Measurements from ENCODE around the gene USE1. TPM values are rescaled to one million over a fixed set of nuclear protein-coding genes. Genes with fewer than 3 reads are reported as not detected.

The USE1 gene
- total RNA-seq, 4 donors from 2014 or later, result 11.3 to 24.0 (median 17.9) TPM

GRCh38 chr19:17248011-17248776 lies 33.0 kb downstream of the USE1 start:
- H3K4me3 ChIP-seq, result no peak overlapping the region
- no peak for ATAC-seq
- no peaks in the 10 kb centered on the region for H3K27me3 ChIP-seq
- H3K27ac ChIP-seq, result no peak overlapping the region
- no peak for TF ChIP-seq POLR2AphosphoS5 (IDR thresholded peaks at IDR 0.05)
- no peak for TF ChIP-seq EP300 (IDR thresholded peaks at IDR 0.05)
- TF ChIP-seq POLR2A (IDR thresholded peaks at IDR 0.05), result no peak
- no peak for TF ChIP-seq CTCF (IDR thresholded peaks at IDR 0.05)
- no peaks in the 10 kb centered on the region for H3K36me3 ChIP-seq
- H3K9me3 ChIP-seq, result no peaks in the 10 kb centered on the region
- H3K4me1 ChIP-seq, result peaks cover 0 to 40% (median 10%) of the 10 kb centered on the region in 3 donors
- WGBS, 2 donors (ENCODE audit: low coverage in 1 of 2), result no CpG with 5 or more reads among the region's 21 CpGs

- ATAC-seq, result no peak
- H3K27me3 ChIP-seq, result no peaks in the 10 kb centered on the region
- no peak for TF ChIP-seq EP300 (IDR thresholded peaks at IDR 0.05)
- no peak for TF ChIP-seq CTCF (IDR thresholded peaks at IDR 0.05)
- TF ChIP-seq POLR2AphosphoS5 (IDR thresholded peaks at IDR 0.05), result no peak
- no peak for TF ChIP-seq POLR2A (IDR thresholded peaks at IDR 0.05)
- 100% methylated on average over 3 of the region's 15 CpGs; no CpG with 5 or more reads in 1 of the 2 donors for WGBS, 2 donors (ENCODE audit: low coverage in 1 of 2)
- H3K9me3 ChIP-seq, result no peaks in the 10 kb centered on the region
- peaks cover 0 to 25% (median 6%) of the 10 kb centered on the region in 3 donors for H3K4me1 ChIP-seq
- H3K4me3 ChIP-seq, result no peak overlapping the region
- no peaks in the 10 kb centered on the region for H3K36me3 ChIP-seq
- no peak overlapping the region for H3K27ac ChIP-seq
Measured at GRCh38 chr19:17249887-17250548, 34.9 kb downstream of the USE1 start.

- Histone ChIP-seq H3K36me3 (peaks cover 0 to 3% of the 10 kb centered on the region in 2 donors), H3K27ac (no peak overlapping the region), H3K9me3 (peaks cover 0 to 7% (median 0%) of the 10 kb centered on the region in 3 donors), H3K27me3 (no peaks in the 10 kb centered on the region), H3K4me1 (no peaks in the 10 kb centered on the region), H3K4me3 (no peak overlapping the region)
- WGBS, 2 donors (ENCODE audit: low coverage in 1 of 2), result 75 to 93% methylated on average over 4 to 6 of the region's 10 CpGs
- TF ChIP-seq POLR2A (IDR thresholded peaks at IDR 0.05) (no peak), CTCF (IDR thresholded peaks at IDR 0.05) (no peak), POLR2AphosphoS5 (IDR thresholded peaks at IDR 0.05) (no peak)
- ATAC-seq, result no peak
Measured at GRCh38 chr19:17254636-17255035, 39.5 kb downstream of the USE1 start.

GRCh38 chr19:17255150-17255621 lies 40.0 kb downstream of the USE1 start:
- no peak overlapping the region for H3K4me3 ChIP-seq
- no peaks in the 10 kb centered on the region for H3K27me3 ChIP-seq
- 57 to 72% methylated on average over 11 to 12 of the region's 18 CpGs for WGBS, 2 donors (ENCODE audit: low coverage in 1 of 2)
- H3K9me3 ChIP-seq, result peaks cover 0 to 9% (median 0%) of the 10 kb centered on the region in 3 donors
- no peak for ATAC-seq
- no peak overlapping the region for H3K27ac ChIP-seq
- H3K36me3 ChIP-seq, result peaks cover 0 to 3% of the 10 kb centered on the region in 2 donors
- TF ChIP-seq POLR2AphosphoS5 (IDR thresholded peaks at IDR 0.05) (no peak), EP300 (IDR thresholded peaks at IDR 0.05) (no peak), CTCF (IDR thresholded peaks at IDR 0.05) (no peak), POLR2A (IDR thresholded peaks at IDR 0.05) (no peak)
- H3K4me1 ChIP-seq, result no peaks in the 10 kb centered on the region
